Endothelial cell of hepatic sinusoid (primary cell): ENCODE results near the gene C16orf74.

Experiments
- in situ Hi-C: cut with HindIII; loops from 2 replicates; pipeline ENCODE4 v1.10.0; 2017; ENCODE audit warnings: low sequenced_read_pairs

C16orf74 gene

GRCh38 chr16:85750827-85751697 lies at the start of gene C16orf74:
Gene C16orf74, minus strand, starts transcription at chr16:85751096. Its CDS starts 15,879 bp downstream, at chr16:85735217.
- in situ Hi-C loops = no loop called here

GRCh38 chr16:85800321-85800669 lies 49.4 kb upstream of the C16orf74 start:
- in situ Hi-C loops = loop anchor here (25.0 kb wide), 1 partner anchor 187 kb away; no protein-coding TSS in a partner anchor

DNA sequence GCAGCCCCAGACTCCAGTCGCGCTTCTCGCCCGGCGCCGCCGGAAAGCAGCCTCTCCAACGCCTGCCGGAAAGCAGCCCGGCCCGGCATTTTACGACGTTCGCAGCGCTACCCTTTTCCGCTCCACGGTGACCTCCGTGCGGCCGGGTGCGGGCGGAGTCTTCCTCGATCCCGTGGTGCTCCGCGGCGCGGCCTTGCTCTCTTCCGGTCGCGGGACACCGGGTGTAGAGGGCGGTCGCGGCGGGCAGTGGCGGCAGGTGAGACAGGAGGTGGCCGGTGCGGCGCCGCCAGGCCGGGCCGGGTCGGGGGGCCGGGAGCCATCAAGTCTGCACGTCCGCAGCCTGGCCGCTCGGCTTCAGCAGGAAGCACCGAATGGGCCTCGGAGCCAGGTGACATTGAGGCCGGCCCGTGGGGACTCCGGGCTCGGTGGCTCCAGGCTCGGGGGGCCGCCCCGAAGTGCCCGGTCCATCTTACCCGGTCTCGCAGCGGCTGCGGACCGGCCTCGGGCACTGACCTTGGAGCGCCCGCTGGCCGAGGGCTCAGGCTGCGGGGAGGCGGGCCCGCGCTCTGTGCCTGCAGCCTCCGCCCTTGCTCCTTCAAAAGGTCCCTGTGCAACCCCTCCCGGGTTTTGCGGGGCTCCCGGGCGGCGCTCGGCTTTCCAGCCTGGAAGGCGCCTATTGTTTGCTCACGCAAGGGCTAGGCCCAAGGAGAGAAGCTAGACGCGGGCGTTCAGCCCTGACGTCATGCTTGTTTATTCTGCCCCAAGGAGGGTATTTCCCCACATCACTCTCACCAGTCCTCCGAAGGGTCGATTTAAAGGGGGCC lies 48.8 kb upstream of the C16orf74 start, which contains the start of the genes COX4I1 and EMC8:
Gene COX4I1 (plus strand): TSS at position 199 of the 824 bp plus-strand sequence. CDS start 1,511 bp downstream, outside the sequence.
Gene EMC8 (minus strand): TSS at position 48 of the 824 bp plus-strand sequence. CDS start 249 bp downstream, outside the sequence.
- in situ Hi-C loops = loop anchor here (25.0 kb wide), 1 partner anchor 188 kb away; no protein-coding TSS in a partner anchor

DNA sequence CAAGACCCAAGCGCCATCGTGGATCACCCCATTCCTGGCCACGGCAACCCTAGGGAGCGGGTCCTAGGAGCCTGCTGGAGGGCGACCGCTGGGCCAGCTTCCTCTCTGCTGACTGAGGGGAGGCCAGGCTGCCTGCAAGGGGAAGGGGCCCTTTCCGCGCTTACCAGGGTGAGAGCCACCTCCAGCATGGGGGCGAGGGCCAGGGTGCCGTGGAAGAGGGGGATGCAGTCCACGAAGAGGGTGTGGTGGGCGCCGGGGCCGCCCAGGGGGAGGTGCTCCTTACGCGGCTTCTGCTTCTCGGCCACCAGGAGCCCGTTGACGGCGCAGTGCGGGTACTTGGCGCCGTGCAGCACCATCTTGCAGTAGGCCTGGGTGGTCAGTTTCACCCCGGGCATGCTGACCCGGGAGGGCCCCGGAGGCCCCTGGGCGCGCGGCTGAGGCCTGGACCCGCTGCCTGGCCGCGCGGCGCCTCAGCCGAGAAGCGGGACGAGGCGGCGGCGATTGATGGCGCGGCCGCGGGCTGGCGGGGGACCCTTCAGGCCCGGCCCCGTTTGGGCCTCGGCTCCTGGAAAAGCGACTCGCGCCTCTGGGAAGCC lies 48.1 kb upstream of the C16orf74 start:
- in situ Hi-C loops = no loop called here

DNA sequence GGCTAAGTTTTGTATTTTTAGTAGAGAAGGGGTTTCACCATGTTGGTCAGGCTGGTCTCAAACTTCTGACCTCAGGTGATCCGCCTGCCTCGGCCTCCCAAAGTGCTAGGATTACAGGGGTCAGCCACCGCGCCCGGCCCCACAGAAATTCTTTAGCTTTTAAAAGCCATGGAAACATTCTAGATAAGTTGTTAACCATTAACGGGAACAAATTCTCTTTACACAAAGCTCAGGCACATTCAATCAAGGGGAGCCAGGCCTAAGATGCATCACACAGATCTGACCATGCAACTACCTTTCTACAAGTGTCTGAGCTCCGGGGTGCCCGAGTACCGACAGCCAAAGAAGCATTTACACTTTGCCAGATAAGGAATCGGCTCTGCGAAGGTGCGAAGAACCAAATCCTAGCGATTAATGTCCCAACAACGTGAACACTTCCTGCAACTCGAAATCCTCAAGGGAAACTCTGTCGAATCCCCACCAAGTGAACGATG lies 47.4 kb upstream of the C16orf74 start:
- in situ Hi-C loops = no loop called here

DNA sequence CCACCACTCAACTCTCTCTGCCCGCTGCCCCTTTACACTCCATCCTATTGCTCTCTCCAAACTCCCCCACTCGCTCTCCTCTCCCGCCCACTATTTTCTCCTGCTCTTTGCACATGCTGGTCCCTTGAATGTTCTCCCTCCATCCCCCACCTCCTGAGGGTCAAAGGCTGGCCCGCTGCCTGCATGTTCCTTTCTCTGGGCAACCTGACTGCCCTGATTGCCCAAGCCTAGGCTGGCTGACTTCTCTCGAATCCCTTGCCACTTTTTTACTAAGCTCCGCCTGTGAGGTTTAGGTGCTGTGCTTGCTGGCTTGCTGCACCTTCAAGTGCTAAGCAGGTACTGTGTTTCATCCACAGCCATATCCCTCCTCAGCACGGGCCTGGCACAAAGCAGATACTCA lies 45.7 kb upstream of the C16orf74 start:
- in situ Hi-C loops = no loop called here

DNA sequence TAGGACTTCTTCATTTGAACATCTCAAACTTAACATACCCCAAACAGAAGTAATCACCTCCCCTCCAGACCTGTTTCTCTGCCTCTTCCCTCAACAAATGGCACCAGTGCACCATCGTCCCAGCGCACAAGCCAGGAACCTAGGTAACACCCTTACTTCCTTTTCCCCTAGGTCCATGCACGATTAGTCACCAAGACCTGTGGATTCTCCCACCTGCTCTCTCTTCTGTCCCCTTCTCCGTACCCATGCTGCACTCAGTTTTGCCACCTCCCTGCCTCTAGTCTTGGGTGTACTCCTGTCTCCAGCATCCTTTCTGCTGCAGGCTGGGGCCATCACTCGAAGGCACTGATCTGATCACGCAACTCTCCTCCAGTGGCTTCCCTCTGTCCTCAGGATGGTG lies 45.3 kb upstream of the C16orf74 start:
- in situ Hi-C loops = no loop called here

DNA sequence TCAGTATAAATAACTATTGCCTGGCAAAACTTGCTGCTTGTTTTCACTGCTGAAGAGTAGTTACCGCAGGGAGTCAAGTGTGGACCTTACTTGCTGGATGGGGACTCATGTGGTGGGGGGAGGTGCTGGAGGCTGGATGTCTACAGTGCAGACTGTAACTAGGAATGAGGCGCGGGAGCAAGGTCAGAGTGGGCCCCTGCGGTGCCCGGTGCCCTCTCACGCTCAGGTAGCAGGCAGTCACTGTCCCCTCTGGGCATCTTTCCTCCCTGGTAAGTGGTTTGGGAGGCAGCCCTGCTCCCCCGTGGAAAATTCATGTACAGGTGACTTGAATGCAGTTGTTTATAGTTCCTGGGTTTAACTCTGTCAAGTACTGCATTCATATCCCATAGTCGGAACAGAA lies 43.8 kb upstream of the C16orf74 start:
- in situ Hi-C loops = no loop called here

GRCh38 chr16:85793662-85794298 lies 42.9 kb upstream of the C16orf74 start:
- in situ Hi-C loops = no loop called here

DNA sequence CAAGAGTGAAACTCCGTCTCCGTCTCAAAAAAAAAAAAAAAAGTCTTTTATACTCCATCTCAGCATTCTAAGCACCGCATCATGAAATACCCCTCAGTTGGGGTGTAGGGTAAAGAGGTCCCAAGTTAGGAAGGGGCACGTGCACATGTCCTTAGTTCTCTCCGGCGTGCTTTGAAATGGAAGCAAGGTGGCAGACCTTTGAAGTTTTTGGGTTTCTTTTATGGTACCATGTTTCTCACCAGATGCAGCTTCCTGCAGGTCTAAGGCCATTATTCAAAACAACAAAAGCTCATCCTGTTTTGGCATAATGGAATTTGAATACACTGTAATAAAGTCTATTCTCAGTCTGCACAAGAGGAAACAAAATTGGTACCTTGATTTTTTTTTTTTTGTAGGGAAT lies 38.9 kb upstream of the C16orf74 start:
- in situ Hi-C loops = no loop called here

DNA sequence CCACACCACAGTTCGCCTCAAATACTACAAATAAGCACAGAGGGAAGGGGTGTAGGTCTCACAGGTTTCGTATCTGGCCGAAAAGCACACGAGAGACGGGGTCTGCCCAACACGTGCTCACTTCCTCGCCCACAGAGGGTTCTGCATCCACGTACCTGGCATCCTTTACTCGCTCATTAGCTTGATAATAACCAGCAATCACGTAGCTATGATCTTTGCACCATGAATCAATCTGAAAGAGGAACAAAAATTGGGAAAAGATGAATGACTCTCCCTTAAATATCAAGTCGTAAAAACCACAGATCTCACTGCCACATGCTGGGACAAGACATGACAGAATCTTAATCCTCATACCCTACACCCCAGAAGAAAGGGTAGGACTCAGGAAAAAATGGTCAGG lies 37.9 kb upstream of the C16orf74 start:
- in situ Hi-C loops = no loop called here

DNA sequence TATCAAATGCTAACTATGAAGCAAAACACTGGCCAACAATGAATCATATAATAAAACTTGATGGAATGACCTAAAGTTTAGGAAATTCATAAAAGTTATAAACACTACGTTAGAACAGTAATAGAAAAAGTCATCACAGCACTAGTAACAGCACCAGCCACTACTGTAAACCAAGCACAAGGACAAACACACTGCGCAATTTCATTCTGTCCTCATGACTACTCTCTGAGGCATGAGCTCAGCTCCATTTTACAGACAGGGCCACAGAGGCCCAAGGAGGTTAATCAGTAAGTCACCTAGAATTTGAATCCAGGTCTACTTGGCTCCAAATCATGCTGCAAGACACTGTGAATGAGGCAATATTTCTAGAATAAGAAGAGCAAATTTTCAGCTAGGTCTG lies 35.0 kb upstream of the C16orf74 start:
- in situ Hi-C loops = no loop called here

- in situ Hi-C loops = no loop called here
These were observed 33.9 kb upstream of the C16orf74 start for GRCh38 chr16:85784813-85785212.

GRCh38 chr16:85783441-85783840 lies 32.5 kb upstream of the C16orf74 start:
- in situ Hi-C loops = no loop called here

GRCh38 chr16:85782451-85782850 lies 31.6 kb upstream of the C16orf74 start:
- in situ Hi-C loops = no loop called here

DNA sequence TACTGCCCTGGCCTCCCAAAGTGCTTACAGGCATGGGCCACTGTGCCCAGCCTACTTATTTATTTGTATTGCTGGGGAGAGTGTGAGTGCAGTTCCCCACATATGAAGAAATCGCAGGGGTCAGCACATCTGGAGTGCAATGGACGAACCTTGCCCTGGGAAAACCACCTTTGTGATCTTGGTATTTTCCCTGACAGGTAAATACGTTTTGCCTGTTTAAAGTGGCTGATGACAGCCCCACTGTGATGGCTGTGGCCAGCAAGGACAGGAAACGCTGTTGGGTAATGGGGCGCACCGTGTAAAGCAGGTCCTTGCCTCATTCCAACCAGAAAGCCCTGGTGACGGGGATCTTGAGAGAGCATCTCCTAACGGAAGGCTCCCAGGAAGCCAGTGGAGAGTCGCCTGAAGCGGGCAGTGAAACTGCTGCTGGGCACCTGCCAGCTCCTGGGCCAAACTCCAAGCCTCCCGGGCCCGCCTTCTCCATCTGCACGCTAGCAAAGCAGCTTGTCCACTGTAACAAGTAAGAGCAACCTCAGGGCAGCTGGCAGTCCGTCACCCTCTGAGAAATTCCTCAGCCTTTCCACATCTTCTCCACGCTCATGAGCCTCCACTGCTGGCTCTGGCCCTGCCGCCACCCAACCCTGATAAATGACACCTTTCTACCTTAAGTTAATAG lies 30.9 kb upstream of the C16orf74 start:
- in situ Hi-C loops = no loop called here

- in situ Hi-C loops = no loop called here
These were observed 30.3 kb upstream of the C16orf74 start for GRCh38 chr16:85781156-85781555.

- in situ Hi-C loops = no loop called here
These were observed 29.4 kb upstream of the C16orf74 start for GRCh38 chr16:85780281-85780680.

DNA sequence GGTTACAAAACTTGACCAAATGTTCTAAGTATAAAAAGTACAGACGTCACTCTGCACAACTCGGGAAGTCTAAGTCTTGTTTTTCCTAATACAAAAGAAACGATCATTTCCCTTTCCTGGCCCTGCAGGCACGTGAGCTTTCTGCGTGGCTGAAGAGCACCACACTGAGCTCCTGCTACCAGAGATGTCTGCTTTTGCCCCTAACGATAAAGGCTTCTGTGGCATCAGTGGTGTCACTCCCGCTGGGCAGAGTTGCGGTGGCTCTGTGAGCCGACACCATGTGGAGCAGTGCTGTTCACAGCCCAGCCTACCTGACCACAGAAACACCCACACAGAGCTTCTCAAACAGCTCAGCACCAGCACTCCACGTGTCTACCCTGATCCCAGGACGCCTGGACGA lies 28.0 kb upstream of the C16orf74 start:
- in situ Hi-C loops = no loop called here
